Nasal cavity respiratory epithelium epithelial cell of viscerocranial mucosa (primary cell): ENCODE data around the gene MTRF1. TPM values are rescaled to one million over a fixed set of nuclear protein-coding genes. Genes with fewer than 3 reads are reported as not detected.

Experiments used
- total RNA-seq: library from RNA; depleted of rRNA; stranded (reverse); fragments of >200 nt; gene quantifications from 2 replicates; pipeline ENCODE4 v1.2.3, GENCODE V29; 2014

The MTRF1 gene, protein sequence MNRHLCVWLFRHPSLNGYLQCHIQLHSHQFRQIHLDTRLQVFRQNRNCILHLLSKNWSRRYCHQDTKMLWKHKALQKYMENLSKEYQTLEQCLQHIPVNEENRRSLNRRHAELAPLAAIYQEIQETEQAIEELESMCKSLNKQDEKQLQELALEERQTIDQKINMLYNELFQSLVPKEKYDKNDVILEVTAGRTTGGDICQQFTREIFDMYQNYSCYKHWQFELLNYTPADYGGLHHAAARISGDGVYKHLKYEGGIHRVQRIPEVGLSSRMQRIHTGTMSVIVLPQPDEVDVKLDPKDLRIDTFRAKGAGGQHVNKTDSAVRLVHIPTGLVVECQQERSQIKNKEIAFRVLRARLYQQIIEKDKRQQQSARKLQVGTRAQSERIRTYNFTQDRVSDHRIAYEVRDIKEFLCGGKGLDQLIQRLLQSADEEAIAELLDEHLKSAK
- total RNA-seq: 10.9 and 15.4 TPM in 2 replicates

DNA sequence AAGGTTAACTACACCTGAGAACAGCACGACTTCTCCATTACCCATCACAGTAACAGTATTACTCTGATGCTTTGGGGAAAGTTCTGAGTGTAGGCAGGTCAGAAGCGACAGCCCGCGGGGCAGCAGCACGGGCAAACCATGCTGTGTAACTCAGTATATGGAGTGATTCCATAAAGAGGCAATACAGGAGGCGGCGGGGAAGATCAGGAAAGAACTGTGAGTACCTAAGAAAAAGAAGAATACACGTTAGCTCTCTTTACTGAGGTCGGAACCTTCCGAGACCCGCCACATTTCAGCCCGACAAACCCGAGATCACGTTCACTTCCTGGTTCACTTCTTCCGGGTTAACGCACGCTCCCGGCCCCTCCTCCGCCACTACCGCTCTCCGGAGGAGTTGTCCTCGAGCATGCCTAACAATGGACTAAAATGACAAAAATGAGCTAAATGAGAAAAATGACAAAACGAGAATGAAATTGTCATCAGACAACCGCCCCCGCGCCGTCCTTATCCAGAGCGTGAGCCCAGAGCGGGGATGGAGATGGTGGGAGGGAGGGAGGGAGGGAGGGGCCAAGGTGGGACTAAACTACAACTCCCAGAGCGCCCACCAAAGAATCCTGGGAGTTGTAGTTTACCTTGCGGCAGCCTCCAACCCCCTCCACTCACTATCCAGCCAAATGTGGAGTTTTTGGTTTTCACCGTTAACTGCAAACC is at the start of gene MTRF1:
TSS of gene MTRF1 (minus strand) at position 316 of the 711 bp plus-strand sequence. CDS start 2,669 bp downstream, outside the sequence.

DNA sequence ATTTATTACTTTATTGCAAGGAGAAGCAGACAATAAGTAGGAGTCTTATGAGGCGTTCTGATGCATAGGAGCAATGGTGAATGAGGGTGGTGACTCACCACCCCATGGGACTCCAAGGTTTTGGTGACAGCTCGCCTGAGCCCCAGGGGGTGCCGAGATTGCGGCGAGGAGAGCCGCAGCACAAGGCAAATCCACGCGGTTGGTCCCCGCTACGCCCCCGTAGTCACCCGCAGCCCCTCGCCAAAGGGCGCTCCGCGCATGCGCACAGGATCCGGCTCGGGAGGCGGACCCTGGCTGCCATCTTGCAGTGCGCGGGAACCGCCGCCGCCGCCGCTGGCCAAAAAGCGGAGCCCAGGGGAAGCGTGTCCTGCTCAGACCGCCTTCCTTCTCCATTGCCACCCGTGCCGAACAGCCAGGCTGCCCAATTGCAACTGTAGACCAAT is 47.6 kb upstream of the MTRF1 start, which contains the start of gene NAA16:
TSS of gene NAA16 (plus strand) at position 305 of the 443 bp plus-strand sequence. CDS start 262 bp downstream, outside the sequence.

DNA sequence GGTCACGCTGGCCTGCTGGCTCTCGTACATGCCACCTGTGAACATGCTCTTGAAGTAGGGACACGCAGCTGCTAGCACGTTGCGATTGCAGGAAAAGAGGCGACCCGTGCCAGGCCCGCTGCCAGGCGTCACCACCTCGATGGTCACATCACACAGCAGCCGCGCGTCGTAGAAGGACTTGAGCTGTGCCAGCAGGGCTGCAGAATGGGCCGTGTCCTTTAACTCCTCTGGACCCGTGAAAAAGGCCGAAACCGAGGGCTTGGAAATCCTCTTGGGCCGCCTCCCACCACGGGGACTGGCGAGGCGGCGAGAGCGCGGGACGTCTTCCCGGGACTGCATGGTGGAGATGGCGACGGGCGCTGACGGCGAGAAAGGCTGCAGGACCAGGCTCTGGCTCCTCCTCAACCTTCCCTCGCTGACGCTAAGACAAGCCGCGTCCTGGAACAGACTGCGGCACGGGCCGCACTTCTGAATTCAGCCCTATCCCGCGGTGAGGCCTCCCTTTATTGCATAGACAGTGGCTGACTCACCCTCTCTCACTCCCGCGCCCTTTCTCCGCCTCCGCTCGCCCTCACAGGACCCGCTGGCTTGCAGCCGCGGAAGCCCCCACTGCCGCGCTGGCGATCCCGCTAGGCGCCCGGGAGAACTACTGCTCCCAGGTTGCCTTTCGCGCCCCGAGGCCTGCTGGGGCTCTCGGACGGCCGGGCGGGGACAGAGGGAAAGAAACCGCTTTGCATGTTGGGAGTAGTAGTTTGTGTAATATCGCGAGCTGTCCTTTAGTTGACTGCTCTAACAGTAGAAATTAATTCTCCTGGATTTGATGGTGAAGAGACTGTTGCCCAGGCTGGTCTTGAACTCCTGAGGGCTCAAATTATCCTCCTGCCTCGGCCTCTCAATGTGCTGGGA is 69.2 kb downstream of the MTRF1 start, which contains the start of gene KBTBD7:
TSS of gene KBTBD7 (minus strand) at position 651 of the 906 bp plus-strand sequence. CDS start at position 339, 312 bp downstream.

Other genes with a start within 250 kb of the MTRF1 start
- 84.8 and 111 TPM in 2 replicates for gene ELF1, start 244.3 kb downstream of the MTRF1 start, total RNA-seq
- 11.3 and 12.3 TPM in 2 replicates for gene WBP4, start 202.1 kb downstream of the MTRF1 start, total RNA-seq
- 6.8 and 10.2 TPM in 2 replicates for gene KBTBD6, start 130.8 kb downstream of the MTRF1 start, total RNA-seq
- 6.2 and 6.6 TPM in 2 replicates for gene KBTBD7, start 69.0 kb downstream of the MTRF1 start, total RNA-seq
- 5.5 and 10.2 TPM in 2 replicates for gene NAA16, start 47.7 kb upstream of the MTRF1 start, total RNA-seq
- gene RGCC, start 194.0 kb upstream of the MTRF1 start, total RNA-seq: 1.4 and 4.1 TPM in 2 replicates